PC-9 (cell line): Measurements from ENCODE around the gene ACSM4.

Experiments used
- EZH2 ChIP-seq: fragments of 200-600 bp; sonication (generic); IDR thresholded peaks from 2 replicates; pipeline ENCODE4 v1.8.0; 2017; ENCODE audit warnings: antibody characterized with exemption, low read depth
- TF ChIP-seq, protein P1 (sequence below): fragments of 200-600 bp; sonication (generic); conservative IDR thresholded peaks from 2 replicates; pipeline ENCODE4 v1.6.1; 2017; ENCODE audit warnings: mixed run types, antibody characterized with exemption, mild to moderate bottlenecking, moderate library complexity

DNA sequence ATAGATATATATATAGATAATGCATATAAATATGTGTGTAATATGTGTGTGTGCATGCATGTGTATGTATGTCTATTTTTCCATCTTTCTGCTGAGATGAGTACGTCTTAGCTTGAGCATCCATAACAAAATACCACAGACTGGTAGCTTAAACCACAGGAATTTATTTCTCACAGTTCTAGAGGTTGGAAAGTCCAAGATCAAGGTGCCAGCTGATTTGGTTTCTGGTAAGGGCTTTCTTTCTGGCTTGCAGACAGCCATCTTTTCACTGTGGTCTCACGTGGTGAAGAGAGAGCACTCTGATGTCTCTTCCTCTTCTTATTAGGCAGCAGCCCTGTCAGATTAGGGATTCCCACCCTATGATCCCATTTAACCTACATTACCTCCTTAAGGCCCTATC is 47.3 kb downstream of the ACSM4 start:
- TF ChIP-seq, protein P1, sequence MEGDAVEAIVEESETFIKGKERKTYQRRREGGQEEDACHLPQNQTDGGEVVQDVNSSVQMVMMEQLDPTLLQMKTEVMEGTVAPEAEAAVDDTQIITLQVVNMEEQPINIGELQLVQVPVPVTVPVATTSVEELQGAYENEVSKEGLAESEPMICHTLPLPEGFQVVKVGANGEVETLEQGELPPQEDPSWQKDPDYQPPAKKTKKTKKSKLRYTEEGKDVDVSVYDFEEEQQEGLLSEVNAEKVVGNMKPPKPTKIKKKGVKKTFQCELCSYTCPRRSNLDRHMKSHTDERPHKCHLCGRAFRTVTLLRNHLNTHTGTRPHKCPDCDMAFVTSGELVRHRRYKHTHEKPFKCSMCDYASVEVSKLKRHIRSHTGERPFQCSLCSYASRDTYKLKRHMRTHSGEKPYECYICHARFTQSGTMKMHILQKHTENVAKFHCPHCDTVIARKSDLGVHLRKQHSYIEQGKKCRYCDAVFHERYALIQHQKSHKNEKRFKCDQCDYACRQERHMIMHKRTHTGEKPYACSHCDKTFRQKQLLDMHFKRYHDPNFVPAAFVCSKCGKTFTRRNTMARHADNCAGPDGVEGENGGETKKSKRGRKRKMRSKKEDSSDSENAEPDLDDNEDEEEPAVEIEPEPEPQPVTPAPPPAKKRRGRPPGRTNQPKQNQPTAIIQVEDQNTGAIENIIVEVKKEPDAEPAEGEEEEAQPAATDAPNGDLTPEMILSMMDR, result no peak
- TF ChIP-seq EZH2, result no peak
